Uterus (tissue), 2 donors: ENCODE measurements around the gene WFDC10B.

Experiments used
- POLR2A ChIP-seq, 2 donors: fragments of 450-650 bp; IDR thresholded peaks; one replicate each; pipeline ENCODE4 v1.6.1; 2016; ENCODE audit warnings: antibody characterized with exemption in 2 of 2, mild to moderate bottlenecking in 1 of 2, moderate library complexity in 1 of 2
- TF ChIP-seq, protein P1 (sequence below), 4 experiments: fragments of 200-600 bp in 2 of 4; fragments of 450-650 bp in 2 of 4; sonication (generic) in 2 of 4; IDR thresholded peaks; one replicate each; pipeline ENCODE4 v1.5.1; 2016 to 2019; ENCODE audit warnings: antibody characterized with exemption in 4 of 4, mild to moderate bottlenecking in 2 of 4, moderate library complexity in 1 of 4

DNA sequence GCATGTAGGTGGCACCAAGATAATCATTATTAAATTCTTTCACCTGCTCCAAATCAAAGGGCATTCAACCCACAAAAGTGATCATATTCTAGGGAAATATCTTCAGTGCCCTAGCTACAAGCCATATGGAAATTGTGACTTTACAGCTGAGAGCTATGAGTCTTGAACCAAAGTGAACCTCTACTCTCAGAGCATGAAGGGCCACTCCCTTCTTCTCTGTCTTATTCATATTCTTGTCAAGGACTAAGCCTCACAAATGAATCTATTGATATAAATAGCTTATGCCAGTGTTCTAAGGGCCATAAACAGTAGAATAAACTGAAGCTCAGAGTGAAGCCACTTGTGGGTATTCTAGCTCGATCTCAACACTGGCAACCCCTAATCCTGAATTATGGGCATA lies 46.9 kb upstream of the WFDC10B start:
- TF ChIP-seq, protein P1, sequence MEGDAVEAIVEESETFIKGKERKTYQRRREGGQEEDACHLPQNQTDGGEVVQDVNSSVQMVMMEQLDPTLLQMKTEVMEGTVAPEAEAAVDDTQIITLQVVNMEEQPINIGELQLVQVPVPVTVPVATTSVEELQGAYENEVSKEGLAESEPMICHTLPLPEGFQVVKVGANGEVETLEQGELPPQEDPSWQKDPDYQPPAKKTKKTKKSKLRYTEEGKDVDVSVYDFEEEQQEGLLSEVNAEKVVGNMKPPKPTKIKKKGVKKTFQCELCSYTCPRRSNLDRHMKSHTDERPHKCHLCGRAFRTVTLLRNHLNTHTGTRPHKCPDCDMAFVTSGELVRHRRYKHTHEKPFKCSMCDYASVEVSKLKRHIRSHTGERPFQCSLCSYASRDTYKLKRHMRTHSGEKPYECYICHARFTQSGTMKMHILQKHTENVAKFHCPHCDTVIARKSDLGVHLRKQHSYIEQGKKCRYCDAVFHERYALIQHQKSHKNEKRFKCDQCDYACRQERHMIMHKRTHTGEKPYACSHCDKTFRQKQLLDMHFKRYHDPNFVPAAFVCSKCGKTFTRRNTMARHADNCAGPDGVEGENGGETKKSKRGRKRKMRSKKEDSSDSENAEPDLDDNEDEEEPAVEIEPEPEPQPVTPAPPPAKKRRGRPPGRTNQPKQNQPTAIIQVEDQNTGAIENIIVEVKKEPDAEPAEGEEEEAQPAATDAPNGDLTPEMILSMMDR (IDR thresholded peaks at IDR 0.05), result no peak
- TF ChIP-seq POLR2A (IDR thresholded peaks at IDR 0.05), result no peak
